HK-2 (cell line): ENCODE measurements around the gene C9orf72.
"Not testable (repeated sequence)": the region's sequence is repeated elsewhere in the genome, so short reads cannot be mapped to it uniquely, and the experiment has no call there.

ENCODE experiments used
- DNase-seq: peaks from one replicate; pipeline ENCODE4 v3.0.0-alpha.2; 2018; ENCODE audit not compliant: unreplicated experiment

The C9orf72 gene, protein sequence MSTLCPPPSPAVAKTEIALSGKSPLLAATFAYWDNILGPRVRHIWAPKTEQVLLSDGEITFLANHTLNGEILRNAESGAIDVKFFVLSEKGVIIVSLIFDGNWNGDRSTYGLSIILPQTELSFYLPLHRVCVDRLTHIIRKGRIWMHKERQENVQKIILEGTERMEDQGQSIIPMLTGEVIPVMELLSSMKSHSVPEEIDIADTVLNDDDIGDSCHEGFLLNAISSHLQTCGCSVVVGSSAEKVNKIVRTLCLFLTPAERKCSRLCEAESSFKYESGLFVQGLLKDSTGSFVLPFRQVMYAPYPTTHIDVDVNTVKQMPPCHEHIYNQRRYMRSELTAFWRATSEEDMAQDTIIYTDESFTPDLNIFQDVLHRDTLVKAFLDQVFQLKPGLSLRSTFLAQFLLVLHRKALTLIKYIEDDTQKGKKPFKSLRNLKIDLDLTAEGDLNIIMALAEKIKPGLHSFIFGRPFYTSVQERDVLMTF

GRCh38 chr9:27572918-27573633 lies at the start of gene C9orf72:
Gene C9orf72 (minus strand): TSS chr9:27573481. CDS start chr9:27567120, 6,361 bp downstream.
- peak; percentile 71 for DNase-seq

DNA sequence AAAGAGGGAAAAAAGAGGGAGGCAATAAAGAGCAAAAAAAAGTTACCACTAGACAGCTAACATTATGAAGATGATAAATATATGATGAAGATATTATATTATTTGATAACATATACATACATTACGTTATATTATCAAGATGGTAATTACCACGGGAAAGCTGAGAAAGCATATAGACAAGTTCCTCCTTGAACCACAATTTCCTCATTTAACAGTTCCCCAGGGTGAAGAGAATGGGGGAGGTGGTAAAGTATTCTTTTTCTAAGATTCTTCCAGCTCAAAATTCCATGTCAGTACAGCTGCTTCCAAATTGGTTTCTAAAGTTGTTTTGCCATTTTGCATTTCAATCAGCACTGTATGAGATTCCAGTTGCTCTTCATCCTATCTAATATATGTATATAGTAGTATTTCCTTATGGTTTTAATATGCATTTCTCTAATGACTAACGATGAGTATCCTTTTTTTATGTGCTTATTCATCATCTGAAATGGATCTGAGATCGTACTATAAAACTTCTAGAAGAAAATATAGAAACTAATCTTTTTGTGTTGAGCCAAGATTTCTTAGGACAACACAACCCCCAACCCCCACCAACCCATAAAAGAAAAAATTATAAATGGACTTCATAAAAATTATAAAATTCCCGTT lies 49.5 kb upstream of the C9orf72 start:
- DNase-seq: no peak

DNA sequence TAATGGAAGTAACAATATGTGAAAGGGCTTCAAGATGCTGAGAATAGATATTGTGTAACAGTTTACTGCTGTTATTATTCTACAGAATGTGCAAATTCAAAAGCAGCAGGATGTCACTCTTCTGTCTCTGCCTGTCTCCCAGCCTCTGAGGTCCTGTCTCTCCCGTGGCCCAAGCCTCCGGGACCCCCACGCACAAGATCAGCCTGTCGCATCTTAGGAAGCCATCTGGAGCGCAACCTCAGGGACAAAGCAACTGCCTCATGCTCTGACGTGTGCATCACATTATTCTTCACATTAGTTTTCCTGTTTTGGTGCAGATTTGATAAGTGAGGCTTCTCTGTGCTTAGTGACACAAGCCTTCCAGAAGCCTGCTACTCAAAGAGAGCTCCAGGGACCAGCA lies 46.5 kb upstream of the C9orf72 start:
- no peak for DNase-seq

- DNase-seq: no peak
Measured at GRCh38 chr9:27618066-27618465, 44.8 kb upstream of the C9orf72 start.

- DNase-seq: no peak
Measured at GRCh38 chr9:27614551-27614950, 41.3 kb upstream of the C9orf72 start.

DNA sequence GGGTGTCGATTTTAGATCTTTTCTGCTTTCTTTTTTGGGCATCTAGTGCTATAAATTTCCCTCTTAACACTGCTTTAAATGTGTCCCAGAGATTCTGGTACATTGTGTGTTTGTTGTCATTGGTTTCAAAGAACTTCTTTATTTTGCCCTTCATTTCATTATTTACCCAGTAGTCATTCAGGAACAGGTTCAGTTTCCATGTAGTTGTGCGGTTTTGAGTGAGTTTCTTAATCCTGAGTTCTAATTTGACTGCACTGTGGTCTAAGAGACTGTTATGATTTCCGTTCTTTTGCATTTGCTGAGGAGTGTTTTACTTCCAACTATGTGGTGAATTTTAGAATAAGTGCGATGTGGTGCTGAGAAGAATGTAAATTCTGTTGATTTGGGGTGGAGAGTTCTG lies 38.8 kb upstream of the C9orf72 start:
- DNase-seq: not testable (repeated sequence)

DNA sequence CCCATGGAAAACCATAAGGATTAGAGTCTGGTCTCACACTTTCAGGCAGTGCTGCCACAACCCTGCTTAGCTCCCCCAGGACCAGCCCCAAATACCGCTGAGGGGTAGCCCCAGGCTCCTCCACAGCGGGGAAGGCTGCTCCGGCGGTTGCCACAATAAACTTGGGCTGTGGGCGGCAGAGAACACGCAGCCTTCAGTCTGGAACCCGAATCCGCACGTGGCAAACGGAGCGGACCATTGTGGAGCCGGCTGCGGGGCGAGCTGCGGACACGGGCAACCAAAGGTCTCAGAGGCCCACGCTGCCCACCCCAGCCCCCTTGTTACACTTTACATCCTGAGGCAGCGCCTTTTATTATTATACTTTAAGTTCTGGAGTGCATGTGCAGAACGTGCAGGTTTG lies 37.3 kb upstream of the C9orf72 start:
- DNase-seq: no peak

DNA sequence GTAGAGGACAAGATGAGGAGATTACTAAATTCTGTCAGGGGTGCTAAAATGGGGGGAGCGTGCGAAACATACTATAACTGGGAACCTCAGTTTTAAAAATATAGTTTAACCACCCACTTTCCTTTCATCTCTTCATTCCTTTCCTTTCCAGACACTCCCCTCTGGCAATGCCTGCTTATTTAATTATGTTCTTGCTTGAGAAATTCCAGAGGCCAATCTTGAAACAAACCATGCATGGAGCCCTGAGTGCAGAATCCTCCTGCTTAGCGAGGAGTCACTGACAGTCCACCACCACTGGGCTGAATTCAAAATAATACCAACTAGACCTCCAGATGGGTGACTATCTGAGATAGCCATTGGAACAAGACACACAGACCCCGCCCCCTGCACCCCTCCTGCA lies 29.7 kb upstream of the C9orf72 start:
- DNase-seq: no peak

- DNase-seq: no peak
Measured at GRCh38 chr9:27602142-27602861, 29.0 kb upstream of the C9orf72 start.

- no peak for DNase-seq
Measured at GRCh38 chr9:27601396-27601795, 28.1 kb upstream of the C9orf72 start.

GRCh38 chr9:27600256-27600655 lies 27.0 kb upstream of the C9orf72 start:
- no peak for DNase-seq

GRCh38 chr9:27599870-27600238 lies 26.6 kb upstream of the C9orf72 start:
- no peak for DNase-seq

DNA sequence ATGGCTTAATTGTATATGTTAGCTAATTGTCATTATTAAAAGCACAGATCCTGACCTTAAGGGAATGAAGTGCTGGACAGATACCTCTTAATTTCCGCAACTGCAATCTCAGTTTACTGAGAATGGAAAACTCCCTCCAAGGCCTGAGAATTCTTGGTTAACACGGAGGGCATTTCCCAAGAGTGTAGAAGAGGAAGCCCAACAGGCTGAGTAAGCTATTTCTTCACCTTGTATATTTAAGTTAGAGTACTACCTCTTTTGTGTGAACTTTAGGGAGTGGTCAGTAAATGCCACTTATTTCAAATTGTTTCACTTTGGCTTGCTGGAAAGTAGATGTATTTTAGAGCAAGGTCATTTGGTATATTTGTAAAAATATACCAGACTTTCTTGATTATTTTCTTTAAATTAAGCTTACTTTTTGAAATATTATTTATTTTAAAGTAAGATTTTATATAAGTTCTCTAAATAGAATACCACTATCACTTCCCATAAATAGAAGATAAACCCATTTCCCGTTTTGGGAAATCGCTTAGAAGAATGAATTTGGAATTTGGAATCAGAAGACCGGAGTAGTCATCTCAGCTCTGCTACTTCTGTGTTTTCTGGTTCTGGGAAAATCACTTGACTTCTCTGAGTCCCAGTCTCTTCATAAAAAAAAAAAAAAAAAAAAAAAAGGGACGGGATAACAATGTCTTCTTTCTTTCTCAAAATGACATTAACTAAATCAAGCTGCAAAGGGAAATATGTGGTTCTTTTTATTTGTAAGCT lies 26.0 kb upstream of the C9orf72 start:
- no peak for DNase-seq

- DNase-seq: no peak
Measured at GRCh38 chr9:27595733-27596132, 22.5 kb upstream of the C9orf72 start.

GRCh38 chr9:27591672-27592071 lies 18.4 kb upstream of the C9orf72 start:
- no peak for DNase-seq

GRCh38 chr9:27591093-27591492 lies 17.8 kb upstream of the C9orf72 start:
- no peak for DNase-seq

DNA sequence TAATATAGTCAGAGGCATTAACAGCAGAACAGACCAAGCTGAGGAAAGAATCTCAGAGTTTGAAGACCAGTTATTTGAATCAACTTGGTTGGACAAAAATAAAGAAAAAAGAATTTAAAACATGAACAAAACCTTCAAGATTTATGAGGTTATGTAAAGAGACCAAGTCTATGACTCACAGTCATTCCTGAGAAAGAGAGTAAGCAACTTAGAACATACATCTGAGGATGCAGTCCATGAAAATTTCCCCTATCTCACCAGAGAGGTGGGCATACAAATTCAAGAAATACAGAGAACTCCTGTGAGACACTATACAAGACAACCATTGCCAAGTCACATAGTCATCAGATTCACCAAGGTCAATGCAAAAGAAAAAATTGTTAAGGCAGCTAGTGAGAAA lies 17.4 kb upstream of the C9orf72 start:
- DNase-seq: no peak

- DNase-seq: no peak
Measured at GRCh38 chr9:27589462-27589861, 16.2 kb upstream of the C9orf72 start.

DNA sequence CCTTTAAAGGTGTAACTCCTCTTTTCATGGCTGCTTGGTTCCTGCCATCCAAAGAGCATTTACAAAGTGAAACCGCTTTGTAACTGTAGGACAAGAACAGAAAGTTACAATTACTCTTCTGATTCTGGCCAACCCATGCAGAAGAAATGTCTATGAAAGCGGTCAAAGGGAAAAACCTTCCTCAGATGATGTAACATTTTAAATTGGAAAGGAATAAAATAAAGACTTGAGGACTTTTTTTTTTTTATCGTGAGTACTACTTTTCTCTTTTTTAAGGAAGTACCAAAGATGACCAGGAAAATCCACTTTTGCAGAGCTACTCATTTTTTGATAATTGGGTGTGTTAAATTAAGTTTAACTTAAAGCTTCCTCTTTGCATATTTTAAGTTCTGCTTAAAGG lies 13.0 kb upstream of the C9orf72 start:
- DNase-seq: no peak

DNA sequence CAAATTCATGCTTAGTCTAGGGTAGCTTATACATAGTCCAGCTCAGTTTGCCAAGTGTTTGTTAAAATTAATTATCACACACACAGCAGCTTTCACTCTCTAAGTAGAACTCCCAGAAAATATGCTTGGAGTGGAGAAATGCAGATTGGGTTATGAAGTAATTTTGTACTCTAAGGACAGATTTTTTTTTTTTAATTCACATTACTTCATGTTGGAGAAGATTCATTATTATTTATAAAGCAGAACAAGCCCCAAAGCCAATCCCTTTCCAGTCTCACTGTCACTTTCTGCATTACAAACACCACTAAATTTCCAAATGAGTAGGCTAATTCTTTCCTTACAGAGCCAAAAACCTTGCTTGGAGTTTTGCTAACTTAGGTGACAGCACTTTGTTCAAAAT lies 11.7 kb upstream of the C9orf72 start:
- no peak for DNase-seq

DNA sequence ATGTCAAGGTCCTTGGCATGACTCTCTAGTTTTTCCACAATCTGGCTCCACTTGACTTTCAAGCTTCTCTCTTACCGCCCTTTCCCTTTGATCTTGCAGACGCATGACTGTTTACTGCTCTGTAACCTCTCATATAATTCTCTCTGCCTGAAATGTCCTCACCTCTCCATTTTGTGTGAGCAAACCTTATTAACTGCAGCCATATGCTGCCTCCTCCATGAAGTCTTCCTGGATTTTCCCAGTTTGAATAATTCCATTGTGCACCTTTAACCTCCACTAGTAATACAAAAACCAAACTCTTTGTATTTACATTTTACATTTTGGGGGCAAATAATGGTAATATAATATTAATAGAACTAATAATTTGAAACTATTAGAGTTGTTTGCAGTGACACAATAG lies 9.5 kb upstream of the C9orf72 start:
- DNase-seq: no peak
